Gastrocnemius medialis (tissue), 4 donors: Measurements from ENCODE around the gene RPS6KA2.

Source experiments
- CTCF ChIP-seq, 5 experiments: fragments of 450-650 bp in 3 of 5; fragments of 200-600 bp in 2 of 5; sonication (generic) in 2 of 5; IDR thresholded peaks in 4 of 5; conservative IDR thresholded peaks in 1 of 5; 1 replicate in 4 of 5; 2 replicates in 1 of 5; pipeline ENCODE4 v1.5.1; 2016 to 2019; ENCODE audit warnings: antibody characterized with exemption in 5 of 5, mild to moderate bottlenecking in 3 of 5, moderate library complexity in 3 of 5
- POLR2A ChIP-seq, 2 donors: fragments of 450-650 bp; IDR thresholded peaks; one replicate each; pipeline ENCODE4 v1.6.1; 2017; ENCODE audit warnings: antibody characterized with exemption in 2 of 2, mild to moderate bottlenecking in 2 of 2, moderate library complexity in 2 of 2

GRCh38 chr6:166563200-166563599 lies 63.9 kb downstream of the RPS6KA2 start:
- TF ChIP-seq CTCF (IDR thresholded peaks at IDR 0.05 in 4 of 5, conservative IDR thresholded peaks at IDR 0.05 in 1 of 5) (no peak), POLR2A (IDR thresholded peaks at IDR 0.05) (no peak)
